CD14-positive monocyte (primary cell): ENCODE results near the gene EIPR1. TPM values are rescaled to one million over a fixed set of nuclear protein-coding genes. Genes with fewer than 3 reads are reported as not detected.

Experiments
- DNase-seq, 3 donors: peaks; one replicate each; pipeline ENCODE4 v3.0.0-alpha.2; 2011 to 2022
- H2AFZ ChIP-seq: 2 replicates; pipeline ENCODE4 v1.6.0; 2012; ENCODE audit warnings: mild to moderate bottlenecking, low read depth, low read length, inconsistent platforms; ENCODE audit not compliant: insufficient read depth, poor library complexity, severe bottlenecking
- H3K27ac ChIP-seq, 2 donors: 1 replicate in 1 of 2; 2 replicates in 1 of 2; pipeline ENCODE4 v1.5.1; 2012 to 2013; ENCODE audit warnings: low read length in 2 of 2, control low read depth in 1 of 2, inconsistent platforms in 1 of 2, low read depth in 1 of 2, mild to moderate bottlenecking in 1 of 2
- H3K27me3 ChIP-seq, 2 donors: one replicate each; pipeline versions ENCODE4 v1.6.0 to v1.6.1; 2011 to 2013; ENCODE audit warnings: low read length in 2 of 2; ENCODE audit not compliant: control insufficient read depth in 2 of 2, insufficient read depth in 2 of 2
- H3K36me3 ChIP-seq, 2 donors: replicated peaks in 1 of 2; 1 replicate in 1 of 2; 2 replicates in 1 of 2; pipeline versions ENCODE4 v1.5.1 to v1.6.1; 2012 to 2013; ENCODE audit warnings: low read length in 2 of 2, control low read depth in 1 of 2, inconsistent platforms in 1 of 2, mild to moderate bottlenecking in 1 of 2; ENCODE audit not compliant: insufficient read depth in 2 of 2, control insufficient read depth in 1 of 2
- H3K4me1 ChIP-seq, 2 donors: 1 replicate in 1 of 2; 2 replicates in 1 of 2; pipeline versions ENCODE4 v1.5.1 to v1.6.1; 2012 to 2013; ENCODE audit warnings: low read length in 2 of 2, control low read depth in 1 of 2, inconsistent platforms in 1 of 2, mild to moderate bottlenecking in 1 of 2, moderate library complexity in 1 of 2; ENCODE audit not compliant: insufficient read depth in 2 of 2, control insufficient read depth in 1 of 2
- H3K4me2 ChIP-seq: replicated peaks from 2 replicates; pipeline ENCODE3; 2012; ENCODE audit warnings: low read length, moderate library complexity, mild to moderate bottlenecking; ENCODE audit not compliant: poor library complexity, severe bottlenecking; ENCODE audit errors: extremely low read depth
- H3K4me3 ChIP-seq, 3 experiments: fragments of 200-600 bp in 1 of 3; sonication (generic) in 1 of 3; replicated peaks in 1 of 3; 1 replicate in 2 of 3; 2 replicates in 1 of 3; pipeline ENCODE4 v1.5.1; 2011 to 2013; ENCODE audit warnings: low read length in 3 of 3, mild to moderate bottlenecking in 3 of 3, control low read depth in 2 of 3, low read depth in 2 of 3, inconsistent platforms in 1 of 3, moderate library complexity in 1 of 3
- H3K79me2 ChIP-seq: 2 replicates; pipeline ENCODE4 v1.6.0; 2012; ENCODE audit warnings: mild to moderate bottlenecking, control low read depth, inconsistent platforms, low read length, moderate library complexity; ENCODE audit not compliant: insufficient read depth
- H3K9ac ChIP-seq: 2 replicates; pipeline ENCODE4 v1.6.0; 2017; ENCODE audit warnings: low read length, mild to moderate bottlenecking; ENCODE audit not compliant: insufficient read depth, poor library complexity, severe bottlenecking
- H3K9me3 ChIP-seq, 2 donors: replicated peaks in 1 of 2; 1 replicate in 1 of 2; 2 replicates in 1 of 2; pipeline versions ENCODE4 v1.5.1 to v1.6.1; 2012 to 2013; ENCODE audit warnings: low read length in 2 of 2, control low read depth in 1 of 2; ENCODE audit not compliant: control insufficient read depth in 1 of 2, insufficient read depth in 1 of 2
- H4K20me1 ChIP-seq: 2 replicates; pipeline ENCODE4 v1.6.0; 2012; ENCODE audit warnings: mild to moderate bottlenecking, low read length, control low read depth, moderate library complexity; ENCODE audit not compliant: insufficient read depth
- H3K27ac Mint-ChIP-seq, 7 donors: one replicate each; pipeline ENCODE4 v1.8.0; 2020; ENCODE audit warnings: mild to moderate bottlenecking in 7 of 7, mixed read lengths in 7 of 7, moderate library complexity in 6 of 7, inconsistent platforms in 2 of 7
- H3K27me3 Mint-ChIP-seq, 3 donors: one replicate each; pipeline ENCODE4 v1.8.0; 2021 to 2022; ENCODE audit warnings: low read depth in 3 of 3, mild to moderate bottlenecking in 3 of 3, mixed read lengths in 3 of 3, moderate library complexity in 3 of 3, inconsistent platforms in 1 of 3
- H3K36me3 Mint-ChIP-seq, 2 donors: one replicate each; pipeline ENCODE4 v1.8.0; 2020; ENCODE audit warnings: mixed read lengths in 2 of 2, inconsistent platforms in 1 of 2, mild to moderate bottlenecking in 1 of 2
- H3K4me1 Mint-ChIP-seq: one replicate; pipeline ENCODE4 v1.8.0; 2020; ENCODE audit warnings: mild to moderate bottlenecking, mixed read lengths
- H3K4me3 Mint-ChIP-seq, 2 donors: one replicate each; pipeline ENCODE4 v1.8.0; 2020; ENCODE audit warnings: mild to moderate bottlenecking in 2 of 2, mixed read lengths in 2 of 2, moderate library complexity in 1 of 2
- H3K9me3 Mint-ChIP-seq, 7 donors: one replicate each; pipeline ENCODE4 v1.8.0; 2020 to 2022; ENCODE audit warnings: mixed read lengths in 7 of 7, mild to moderate bottlenecking in 6 of 7, moderate library complexity in 6 of 7, inconsistent platforms in 2 of 7
- CTCF ChIP-seq: fragments of 200-600 bp; IDR thresholded peaks from one replicate; pipeline ENCODE4 v1.8.0; 2022; ENCODE audit warnings: antibody characterized with exemption, mild to moderate bottlenecking
- WGBS: methylation state at CpG from one replicate; pipeline ENCODE4 v1.1.5; 2013; ENCODE audit warnings: missing lambda C conversion rate; ENCODE audit not compliant: insufficient coverage; 5-methylcytosine and 5-hydroxymethylcytosine counted together
- intact Hi-C, 2 donors: fragments of 100-400 bp; cut with micrococcal nuclease; formaldehyde crosslinking; loops; one replicate each; pipeline versions ENCODE4 v1.15.0 to v1.15.1; 2023
- polyA plus RNA-seq, 3 donors: library from polyadenylated mRNA; depleted of rRNA in 1 of 3; unstranded in 2 of 3; stranded (reverse) in 1 of 3; fragments of 300-500 nt in 2 of 3; fragments of >200 nt in 1 of 3; fragmentation: Illumina TruSeq in 2 of 3; gene quantifications; 1 replicate in 2 of 3; 2 replicates in 1 of 3; pipeline ENCODE4 v1.2.3, GENCODE V29; 2012 to 2021

The EIPR1 gene
- polyA plus RNA-seq, 3 donors: 19.0 to 22.4 (median 20.8) TPM

GRCh38 chr2:3408781-3409180 lies 31.2 kb upstream of the EIPR1 start:
- WGBS: 98% methylated on average over 10 of the region's 13 CpGs
- TF ChIP-seq CTCF: no peak
- Mint-ChIP-seq H3K9me3 (no peaks in the 10 kb centered on the region), H3K4me3 (no peak overlapping the region), H3K36me3 (peaks cover 40 to 59% of the 10 kb centered on the region in 2 donors), H3K27me3 (no peaks in the 10 kb centered on the region), H3K27ac (no peak overlapping the region), H3K4me1 (peaks cover 4% of the 10 kb centered on the region)
- intact Hi-C loops: no loop called here
- no peak overlapping the region for H3K4me2 ChIP-seq
- H3K79me2 ChIP-seq: peaks cover 17% of the 10 kb centered on the region
- H3K4me3 ChIP-seq: no peak overlapping the region
- no peaks in the 10 kb centered on the region for H3K9me3 ChIP-seq
- no peak for DNase-seq
- H3K9ac ChIP-seq: no peak overlapping the region
- H3K27ac ChIP-seq: no peak overlapping the region
- H3K4me1 ChIP-seq: no peaks in the 10 kb centered on the region
- H3K36me3 ChIP-seq: peaks cover 24 to 65% of the 10 kb centered on the region in 2 donors
- H4K20me1 ChIP-seq: peaks cover 83% of the 10 kb centered on the region
- no peak overlapping the region for H2AFZ ChIP-seq
- H3K27me3 ChIP-seq: no peaks in the 10 kb centered on the region

GRCh38 chr2:3406501-3406900 lies 28.9 kb upstream of the EIPR1 start:
- Histone ChIP-seq H3K27ac (no peak overlapping the region), H3K4me3 (no peak overlapping the region), H3K4me1 (no peaks in the 10 kb centered on the region), H3K27me3 (no peaks in the 10 kb centered on the region), H3K36me3 (peaks cover 36 to 74% of the 10 kb centered on the region in 2 donors), H3K4me2 (no peak overlapping the region), H4K20me1 (peaks cover 72% of the 10 kb centered on the region), H2AFZ (no peak overlapping the region), H3K9ac (no peak overlapping the region), H3K79me2 (peaks cover 20% of the 10 kb centered on the region), H3K9me3 (no peaks in the 10 kb centered on the region)
- no peak overlapping the region for H3K4me3 Mint-ChIP-seq
- peaks cover 4% of the 10 kb centered on the region for H3K4me1 Mint-ChIP-seq
- no peaks in the 10 kb centered on the region for H3K27me3 Mint-ChIP-seq
- peaks cover 47 to 72% of the 10 kb centered on the region in 2 donors for H3K36me3 Mint-ChIP-seq
- no peaks in the 10 kb centered on the region for H3K9me3 Mint-ChIP-seq
- H3K27ac Mint-ChIP-seq: no peak overlapping the region
- WGBS: no CpG with 5 or more reads among the region's 3 CpGs
- no peak for DNase-seq
- intact Hi-C loops: no loop called here
- no peak for TF ChIP-seq CTCF
